ENCODE results near the gene P2RX4. TPM values are rescaled to one million over a fixed set of nuclear protein-coding genes. Genes with fewer than 3 reads are reported as not detected.
"Not testable (repeated sequence)": the region's sequence is repeated elsewhere in the genome, so short reads cannot be mapped to it uniquely, and the experiment has no call there.

Gene P2RX4
- total RNA-seq, 1 experiment from 2014 or later, result 16.6 TPM

DNA sequence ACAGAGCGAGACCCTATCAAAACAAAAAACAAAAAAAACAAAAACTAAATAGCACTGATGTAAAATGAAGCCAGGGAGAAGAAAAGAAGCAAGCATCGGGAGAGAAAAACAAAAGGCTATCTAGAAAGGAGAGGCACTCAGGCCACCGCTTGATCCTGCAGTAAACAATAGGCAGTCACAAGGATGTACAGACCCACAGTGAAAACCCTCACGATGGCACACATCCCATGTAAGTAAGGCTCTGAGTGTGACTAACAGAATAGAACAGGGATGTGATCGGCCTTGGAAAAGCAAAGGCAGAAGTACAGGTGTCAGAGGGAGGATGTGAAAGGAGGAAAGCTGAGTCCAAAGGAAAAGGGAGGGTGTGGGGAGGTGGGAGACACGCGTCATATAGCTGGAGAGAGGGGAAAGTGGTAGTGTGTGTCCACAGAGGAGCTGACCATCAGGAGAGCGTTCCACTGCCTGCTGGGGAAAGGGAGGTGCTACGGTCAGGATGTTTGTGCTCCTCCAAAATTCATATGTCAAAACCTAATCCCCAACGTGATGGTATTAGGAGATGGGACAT lies 55.1 kb downstream of the P2RX4 start:
- no peak for DNase-seq (ENCODE audit: extremely low read depth, low read depth)

DNA sequence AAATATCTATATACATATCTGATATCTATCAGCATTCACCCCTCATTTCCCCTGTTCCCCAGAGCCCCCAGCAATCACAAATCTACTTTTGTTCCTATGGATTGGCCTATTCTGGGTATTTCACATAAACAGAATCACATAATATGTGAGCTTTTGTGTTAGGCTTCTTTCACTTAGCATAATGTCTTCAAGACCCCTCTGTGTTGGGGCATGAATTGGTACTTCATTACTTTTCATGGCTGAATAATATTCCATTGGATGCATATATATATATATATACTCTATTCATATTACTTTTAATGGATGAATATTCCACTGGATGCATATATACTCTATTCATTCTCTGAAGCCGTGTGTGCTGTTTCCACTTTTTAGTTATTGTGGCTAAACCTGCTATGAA lies 57.9 kb downstream of the P2RX4 start:
- DNase-seq (ENCODE audit: extremely low read depth, low read depth), result no peak

DNA sequence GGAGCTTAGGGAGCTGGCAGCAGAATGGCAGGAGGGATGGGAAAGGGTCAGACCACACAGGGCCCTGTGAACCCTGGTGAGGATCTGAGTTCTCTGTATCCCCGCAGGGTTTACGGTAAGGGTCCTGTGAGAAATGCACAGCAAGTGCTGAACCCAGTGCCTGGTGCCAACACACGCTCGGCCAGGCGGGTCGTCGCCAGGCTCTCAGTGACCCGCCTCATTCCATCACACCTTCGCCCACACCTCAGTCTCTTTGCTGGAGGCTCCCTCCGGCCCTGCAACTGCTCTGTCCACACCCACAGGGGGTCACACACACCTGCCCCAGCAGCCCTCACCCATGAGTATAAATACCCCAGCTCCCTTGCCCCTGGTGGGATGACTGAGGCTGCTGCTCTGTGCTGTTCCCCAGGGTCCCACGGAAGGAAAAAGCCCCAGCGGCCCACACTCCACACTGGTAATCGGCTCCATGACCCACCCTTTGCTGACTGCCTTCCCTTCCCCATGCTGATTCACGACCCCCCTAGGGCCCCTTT lies 63.5 kb downstream of the P2RX4 start:
- DNase-seq (ENCODE audit: extremely low read depth, low read depth), result no peak

DNA sequence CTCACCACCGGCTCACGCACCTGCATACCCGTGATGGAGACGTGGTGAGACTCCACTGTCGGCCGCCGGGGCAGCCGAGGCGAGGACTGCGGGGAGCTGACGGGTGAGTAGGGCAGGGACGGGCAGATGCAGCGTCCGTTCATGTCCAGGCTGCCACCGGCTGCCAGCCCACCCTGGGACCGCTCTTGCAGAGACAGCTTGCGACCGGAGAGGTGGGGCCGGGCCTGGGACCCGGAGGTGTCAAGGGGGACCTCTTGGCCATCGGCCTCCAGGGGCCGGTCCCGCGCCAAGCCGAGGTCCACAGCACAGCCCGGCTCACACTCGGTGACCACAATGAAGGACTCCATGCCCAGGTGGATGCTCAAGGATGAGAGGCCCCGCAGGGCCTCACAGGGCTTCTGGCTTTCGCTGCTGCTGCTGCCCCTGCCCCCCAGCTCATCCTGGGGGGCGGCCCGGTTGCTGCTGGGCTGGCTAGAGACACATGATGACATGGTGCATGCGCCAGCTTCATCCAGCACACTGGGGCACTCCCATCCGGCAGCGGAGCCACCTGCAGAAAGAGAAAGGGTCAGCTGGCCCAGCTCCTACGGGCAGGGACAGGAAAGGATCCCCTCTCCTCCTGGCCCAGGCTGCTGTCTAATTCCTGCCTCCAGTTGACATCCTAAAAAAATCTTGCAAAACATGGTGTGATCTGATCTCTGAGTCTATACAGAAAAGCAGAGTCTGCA lies 64.3 kb downstream of the P2RX4 start:
- DNase-seq (ENCODE audit: extremely low read depth, low read depth), result no peak

DNA sequence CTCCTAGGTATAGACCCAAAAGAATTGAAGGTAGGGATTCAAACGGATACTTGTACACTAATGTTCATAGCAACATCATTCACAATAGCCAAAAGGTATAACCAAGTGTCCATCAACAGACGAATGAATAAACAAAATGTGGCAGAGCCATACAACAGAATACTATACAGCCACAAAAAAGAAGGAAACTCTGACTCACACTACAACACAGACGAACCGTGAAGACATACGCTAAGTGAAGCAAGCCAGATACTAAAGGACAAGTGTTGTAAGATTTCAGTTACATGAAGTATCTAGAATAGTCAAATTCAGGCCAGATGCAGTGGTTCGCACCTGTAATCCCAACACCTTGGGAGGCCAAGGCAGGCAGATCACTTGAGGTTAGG lies 67.4 kb downstream of the P2RX4 start:
- no peak for DNase-seq (ENCODE audit: extremely low read depth, low read depth)

DNA sequence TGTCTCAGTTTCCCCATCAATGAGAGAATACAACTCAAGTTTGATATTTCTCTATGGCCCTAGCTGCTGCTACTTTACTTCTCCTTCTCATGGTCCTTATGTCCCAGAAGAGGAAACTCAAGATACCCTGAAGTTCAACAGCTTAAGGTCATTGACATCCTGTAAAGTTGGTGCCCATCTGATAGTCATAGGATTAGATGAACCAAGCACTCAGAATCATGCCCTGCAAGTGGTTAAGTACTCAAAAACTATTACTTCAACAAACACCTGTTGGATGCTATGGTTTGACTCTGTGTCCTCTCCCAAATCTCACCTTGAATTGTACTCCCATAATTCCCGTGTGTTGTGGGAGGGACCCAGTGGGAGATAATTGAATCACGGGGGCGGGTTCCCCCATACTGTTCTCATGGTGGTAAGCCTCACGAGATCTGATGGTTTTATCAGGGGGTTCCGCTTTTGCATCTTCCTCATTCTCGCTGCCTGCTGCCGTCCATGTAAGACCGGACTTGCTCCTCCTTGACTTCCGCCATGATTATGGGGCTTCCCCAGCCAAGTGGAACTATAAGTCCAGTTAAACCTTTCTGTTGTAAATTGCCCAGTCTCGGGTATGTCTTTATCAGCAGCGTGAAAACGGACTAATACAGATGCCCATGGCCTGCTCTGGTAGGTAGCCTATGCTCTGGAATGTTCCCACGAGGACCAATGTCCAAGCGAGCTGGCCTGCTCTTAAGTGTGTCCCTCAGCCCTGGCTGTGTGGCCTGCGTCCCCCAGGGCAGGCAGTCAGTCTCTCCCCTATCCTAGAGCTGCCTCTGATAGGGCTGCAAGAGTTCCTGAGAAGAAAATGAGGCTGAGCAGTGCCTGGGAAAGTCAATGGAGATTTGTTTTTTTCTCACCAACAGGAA lies 68.5 kb downstream of the P2RX4 start:
- no peak for DNase-seq (ENCODE audit: extremely low read depth, low read depth)

DNA sequence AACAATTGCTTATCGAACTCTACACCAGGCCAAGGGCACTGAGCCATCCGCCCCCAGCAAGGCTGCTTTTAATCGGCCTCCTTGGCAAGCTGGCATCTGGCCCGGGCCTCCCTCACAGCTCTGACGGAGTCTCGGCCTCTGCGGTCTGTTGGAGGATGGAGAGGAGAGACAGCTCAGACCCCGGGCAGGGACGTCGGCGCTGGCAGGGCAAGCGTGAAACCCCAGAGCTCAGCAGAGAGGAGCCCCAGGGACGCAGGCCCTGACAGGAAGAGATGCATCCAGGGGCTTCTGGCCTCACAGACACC lies 69.1 kb downstream of the P2RX4 start:
- no peak for DNase-seq (ENCODE audit: extremely low read depth, low read depth)

DNA sequence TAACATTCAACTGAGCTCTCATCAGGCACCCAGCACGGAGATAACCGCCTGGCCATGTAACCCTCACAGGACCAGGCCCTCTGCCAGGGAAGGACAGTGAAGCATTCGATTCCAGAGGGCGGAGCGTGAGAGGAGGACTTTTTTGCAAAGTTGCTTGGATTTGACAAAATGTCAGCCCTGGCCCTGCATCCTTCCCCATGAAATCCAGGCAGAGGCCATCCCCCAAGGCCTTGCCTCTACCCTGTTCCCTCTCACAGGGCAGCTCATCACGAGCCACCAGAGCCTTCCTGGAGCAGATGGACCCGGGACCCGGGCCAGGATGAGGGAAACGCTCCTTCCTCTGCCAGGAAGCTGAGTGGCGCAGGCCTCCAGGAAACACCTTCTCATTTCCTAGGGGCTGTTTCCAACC lies 69.6 kb downstream of the P2RX4 start:
- DNase-seq (ENCODE audit: extremely low read depth, low read depth), result no peak

DNA sequence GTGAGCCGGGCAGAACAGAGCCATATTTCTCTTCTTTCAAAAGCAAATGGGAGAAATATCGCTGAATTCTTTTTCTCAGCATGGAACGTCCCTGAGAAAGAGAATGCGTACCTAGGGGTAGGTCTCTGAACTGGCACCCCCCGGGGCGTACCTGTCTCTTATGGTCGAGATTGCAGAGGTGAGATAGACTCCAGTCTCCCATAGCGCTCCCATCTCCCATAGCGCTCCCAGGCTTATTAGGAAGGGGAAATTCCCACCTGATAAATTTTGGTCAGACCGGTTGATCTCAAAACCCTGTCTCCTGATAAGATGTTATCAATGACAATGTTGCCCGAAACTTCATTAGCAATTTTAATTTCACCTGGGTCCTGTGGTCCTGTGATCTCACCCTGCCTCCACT lies 70.6 kb downstream of the P2RX4 start:
- not testable (repeated sequence) for DNase-seq (ENCODE audit: extremely low read depth, low read depth)

DNA sequence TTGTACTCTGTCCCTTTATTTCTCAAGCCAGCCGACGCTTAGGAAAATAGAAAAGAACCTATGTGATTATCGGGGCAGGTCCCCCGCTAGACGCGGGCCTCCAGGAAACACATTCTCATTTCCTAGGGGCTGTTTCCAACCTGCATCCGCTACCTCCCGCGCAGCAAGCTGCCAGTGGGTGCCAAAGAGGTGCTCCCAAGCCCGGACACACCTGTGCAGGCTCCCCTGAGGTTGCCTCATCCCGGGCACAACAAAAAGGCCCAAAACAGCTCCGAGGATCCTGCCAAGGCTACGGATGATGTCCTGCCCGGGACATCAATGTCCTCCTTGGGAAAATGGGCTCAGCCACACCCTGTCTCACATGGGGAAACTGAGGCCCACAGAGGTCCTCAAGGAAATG lies 71.2 kb downstream of the P2RX4 start:
- DNase-seq (ENCODE audit: extremely low read depth, low read depth), result not testable (repeated sequence)

DNA sequence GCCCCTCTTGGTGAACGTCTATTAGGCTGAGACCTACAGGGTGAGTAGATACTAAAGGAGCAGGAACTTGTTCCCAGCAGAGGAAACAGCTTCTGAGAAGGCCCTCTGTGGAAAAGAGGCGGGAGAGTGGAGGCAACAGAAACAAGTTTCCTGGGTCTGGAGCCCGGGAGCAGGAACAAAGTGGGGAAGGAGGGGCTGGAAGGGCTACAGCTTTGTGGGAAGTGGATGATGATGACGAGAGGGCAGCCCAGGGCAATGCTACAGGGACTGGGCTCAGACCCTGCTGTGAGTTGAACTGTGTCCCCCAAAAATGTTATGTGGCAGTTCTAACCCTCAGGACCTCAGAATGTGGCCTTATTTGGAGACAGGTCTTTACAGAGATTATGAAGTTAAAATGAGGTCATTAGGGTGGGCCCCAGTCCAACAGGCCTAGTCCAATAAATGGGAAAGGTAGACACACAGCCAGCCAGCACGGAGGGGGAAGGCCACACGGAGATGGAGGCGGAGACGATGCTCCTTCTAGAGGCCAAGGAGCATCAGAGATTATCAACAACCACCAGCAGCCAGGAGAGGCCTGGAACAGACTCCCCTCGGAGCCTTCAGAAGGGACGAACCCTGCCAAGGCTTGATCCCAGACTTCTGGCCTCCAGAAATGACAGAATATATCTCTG lies 72.3 kb downstream of the P2RX4 start:
- no peak for DNase-seq (ENCODE audit: extremely low read depth, low read depth)

DNA sequence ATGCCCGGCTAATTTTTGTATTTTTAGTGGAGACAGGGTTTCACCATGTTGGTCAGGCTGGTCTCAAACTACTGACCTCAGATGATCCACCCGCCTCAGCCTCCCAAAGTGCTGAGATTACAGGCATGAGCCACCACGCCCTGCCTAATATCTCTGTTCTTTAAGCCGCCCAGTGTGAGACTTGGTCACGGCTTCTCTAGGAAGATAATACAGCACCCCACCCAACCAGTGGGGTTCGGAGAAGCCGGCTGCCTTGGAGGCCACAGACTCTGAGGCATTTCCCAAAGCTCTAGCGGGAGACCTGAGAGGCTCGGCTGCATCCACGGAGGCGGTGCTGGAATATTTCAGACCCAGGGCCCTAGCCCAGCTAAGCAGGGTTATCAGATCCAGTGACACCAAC lies 73.0 kb downstream of the P2RX4 start:
- not testable (repeated sequence) for DNase-seq (ENCODE audit: extremely low read depth, low read depth)

DNA sequence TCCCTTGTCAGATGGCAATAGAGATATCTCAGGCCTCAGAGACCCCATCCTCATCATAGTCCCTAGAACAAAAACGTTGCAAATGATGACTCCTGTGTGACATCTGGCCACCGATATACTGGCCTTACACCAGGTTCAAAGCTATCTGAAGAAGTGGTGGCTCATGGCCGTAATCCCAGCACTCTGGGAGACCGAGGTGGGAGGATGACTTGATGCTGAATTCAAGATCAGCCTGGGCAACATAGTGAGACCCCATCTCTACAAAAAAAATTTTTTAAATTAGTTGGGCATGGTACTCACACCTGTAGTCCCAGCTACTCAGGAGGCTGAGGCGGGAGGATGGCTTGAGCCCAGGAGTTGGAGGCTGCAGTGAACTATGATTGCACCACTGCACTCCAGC lies 73.5 kb downstream of the P2RX4 start:
- DNase-seq (ENCODE audit: extremely low read depth, low read depth), result no peak

Other genes with a start within 250 kb of the P2RX4 start
- gene HNF1A, start 231.6 kb upstream of the P2RX4 start, total RNA-seq (2014; rRNA removed; shearing (Covaris generic)), result not detected in 2 replicates
- gene C12orf43, start 193.6 kb upstream of the P2RX4 start, total RNA-seq (2014; rRNA removed; shearing (Covaris generic)), result 17.8 and 18.6 TPM in 2 replicates
- gene OASL, start 170.9 kb upstream of the P2RX4 start, total RNA-seq (2014; rRNA removed; shearing (Covaris generic)), result 0.17 TPM in 1 of 2 replicates, not detected in the other
- gene P2RX7, start 77.3 kb upstream of the P2RX4 start, total RNA-seq (2014; rRNA removed; shearing (Covaris generic)), result 0.55 and 1.2 TPM in 2 replicates
- 13.1 and 14.1 TPM in 2 replicates for gene CAMKK2, start 86.6 kb downstream of the P2RX4 start, total RNA-seq (2014; rRNA removed; shearing (Covaris generic))
- 114 and 118 TPM in 2 replicates for gene ANAPC5, start 142.3 kb downstream of the P2RX4 start, total RNA-seq (2014; rRNA removed; shearing (Covaris generic))
- 37.2 and 40.6 TPM in 2 replicates for gene RNF34, start 190.0 kb downstream of the P2RX4 start, total RNA-seq (2014; rRNA removed; shearing (Covaris generic))

Measured in NCI-H460 (cell line).